Measurements from ENCODE around the gene PAX2. TPM values are rescaled to one million over a fixed set of nuclear protein-coding genes. Genes with fewer than 3 reads are reported as not detected.

Gene PAX2
- total and polyA plus RNA-seq, 2 experiments from 2014 or later, result not detected

- Histone ChIP-seq H3K36me3 (ENCODE audit: low read depth) (no peaks in the 10 kb centered on the region), H3K4me1 (ENCODE audit: insufficient read depth) (no peaks in the 10 kb centered on the region), H2AFZ (no peak overlapping the region), H3K9me2 (ENCODE audit: insufficient read depth) (no peaks in the 10 kb centered on the region), H3K27ac (no peak overlapping the region), H4K20me1 (ENCODE audit: insufficient read depth) (no peaks in the 10 kb centered on the region), H3K79me2 (ENCODE audit: insufficient read depth) (no peaks in the 10 kb centered on the region), H3K4me2 (ENCODE audit: unreplicated experiment) (peak overlapping the region; percentile 76), H3K9me3 (ENCODE audit: low read depth) (no peaks in the 10 kb centered on the region), H3K27me3 (replicated peaks; ENCODE audit: insufficient read depth) (peaks cover 97% of the 10 kb centered on the region), H3F3A (ENCODE audit: insufficient read depth) (no peaks in the 10 kb centered on the region), H3K9ac (no peak overlapping the region), H3K4me3 (no peak overlapping the region)
- 50 to 53% methylated on average over 24 of the region's 24 CpGs for WGBS, 2 experiments (ENCODE audit: low coverage in 1 of 2, low lambda C conversion rate in 2 of 2, missing lambda C conversion rate in 2 of 2)
- TF ChIP-seq EZH2phosphoT487 (IDR thresholded peaks at IDR 0.05; ENCODE audit: insufficient read depth, low read depth) (no peak), EZH2 (IDR thresholded peaks at IDR 0.05; ENCODE audit: insufficient read depth, poor library complexity, severe bottlenecking) (no peak)
- in situ Hi-C loops (cut with MboI), result no loop called here
- DNase-seq, result no peak
These were observed 13.8 kb upstream of the PAX2 start for GRCh38 chr10:100731407-100732240.

- H3K4me2 ChIP-seq (ENCODE audit: unreplicated experiment), result no peak overlapping the region
- no peaks in the 10 kb centered on the region for H3K36me3 ChIP-seq (ENCODE audit: low read depth)
- 83 to 86% methylated on average over 2 of the region's 2 CpGs for WGBS, 2 experiments (ENCODE audit: low coverage in 1 of 2, low lambda C conversion rate in 2 of 2, missing lambda C conversion rate in 2 of 2)
- H3K79me2 ChIP-seq (ENCODE audit: insufficient read depth), result no peaks in the 10 kb centered on the region
- TF ChIP-seq EZH2 (IDR thresholded peaks at IDR 0.05; ENCODE audit: insufficient read depth, poor library complexity, severe bottlenecking) (no peak), EZH2phosphoT487 (IDR thresholded peaks at IDR 0.05; ENCODE audit: insufficient read depth, low read depth) (no peak)
- H3K27me3 ChIP-seq (replicated peaks; ENCODE audit: insufficient read depth), result peaks cover 99% of the 10 kb centered on the region
- no peaks in the 10 kb centered on the region for H4K20me1 ChIP-seq (ENCODE audit: insufficient read depth)
- no peak overlapping the region for H3K4me3 ChIP-seq
- no peaks in the 10 kb centered on the region for H3K9me2 ChIP-seq (ENCODE audit: insufficient read depth)
- no peaks in the 10 kb centered on the region for H3K4me1 ChIP-seq (ENCODE audit: insufficient read depth)
- in situ Hi-C loops (cut with MboI), result no loop called here
- H3K27ac ChIP-seq, result no peak overlapping the region
- H3F3A ChIP-seq (ENCODE audit: insufficient read depth), result no peaks in the 10 kb centered on the region
- no peak overlapping the region for H3K9ac ChIP-seq
- H3K9me3 ChIP-seq (ENCODE audit: low read depth), result no peaks in the 10 kb centered on the region
- no peak for DNase-seq
- no peak overlapping the region for H2AFZ ChIP-seq
These were observed 13.2 kb upstream of the PAX2 start for GRCh38 chr10:100732241-100732596.

- no peak overlapping the region for H3K9ac ChIP-seq
- no peaks in the 10 kb centered on the region for H3K4me1 ChIP-seq (ENCODE audit: insufficient read depth)
- no peak overlapping the region for H3K4me3 ChIP-seq
- no peaks in the 10 kb centered on the region for H3K79me2 ChIP-seq (ENCODE audit: insufficient read depth)
- no peak for DNase-seq
- no peaks in the 10 kb centered on the region for H3F3A ChIP-seq (ENCODE audit: insufficient read depth)
- TF ChIP-seq EZH2 (IDR thresholded peaks at IDR 0.05; ENCODE audit: insufficient read depth, poor library complexity, severe bottlenecking) (no peak), EZH2phosphoT487 (IDR thresholded peaks at IDR 0.05; ENCODE audit: insufficient read depth, low read depth) (no peak)
- no peaks in the 10 kb centered on the region for H3K9me3 ChIP-seq (ENCODE audit: low read depth)
- peaks cover 98% of the 10 kb centered on the region for H3K27me3 ChIP-seq (replicated peaks; ENCODE audit: insufficient read depth)
- in situ Hi-C loops (cut with MboI), result no loop called here
- H3K27ac ChIP-seq, result no peak overlapping the region
- H4K20me1 ChIP-seq (ENCODE audit: insufficient read depth), result no peaks in the 10 kb centered on the region
- H3K36me3 ChIP-seq (ENCODE audit: low read depth), result no peaks in the 10 kb centered on the region
- no peak overlapping the region for H2AFZ ChIP-seq
- no peaks in the 10 kb centered on the region for H3K9me2 ChIP-seq (ENCODE audit: insufficient read depth)
- 65 to 67% methylated on average over 6 of the region's 6 CpGs for WGBS, 2 experiments (ENCODE audit: low coverage in 1 of 2, low lambda C conversion rate in 2 of 2, missing lambda C conversion rate in 2 of 2)
- no peak overlapping the region for H3K4me2 ChIP-seq (ENCODE audit: unreplicated experiment)
These were observed 12.1 kb upstream of the PAX2 start for GRCh38 chr10:100733329-100733728.

- WGBS, 2 experiments (ENCODE audit: low coverage in 1 of 2, low lambda C conversion rate in 2 of 2, missing lambda C conversion rate in 2 of 2), result 76 to 77% methylated on average over 7 of the region's 7 CpGs
- Histone ChIP-seq H3K27me3 (replicated peaks; ENCODE audit: insufficient read depth) (peaks cover 98% of the 10 kb centered on the region), H3K4me2 (ENCODE audit: unreplicated experiment) (no peak overlapping the region), H3K9me3 (ENCODE audit: low read depth) (no peaks in the 10 kb centered on the region), H3K9ac (no peak overlapping the region), H3K79me2 (ENCODE audit: insufficient read depth) (no peaks in the 10 kb centered on the region), H3K4me3 (no peak overlapping the region), H3K9me2 (ENCODE audit: insufficient read depth) (no peaks in the 10 kb centered on the region), H3K27ac (no peak overlapping the region), H3F3A (ENCODE audit: insufficient read depth) (no peaks in the 10 kb centered on the region), H3K36me3 (ENCODE audit: low read depth) (no peaks in the 10 kb centered on the region), H2AFZ (no peak overlapping the region), H4K20me1 (ENCODE audit: insufficient read depth) (no peaks in the 10 kb centered on the region), H3K4me1 (ENCODE audit: insufficient read depth) (no peaks in the 10 kb centered on the region)
- in situ Hi-C loops (cut with MboI), result no loop called here
- no peak for TF ChIP-seq EZH2 (IDR thresholded peaks at IDR 0.05; ENCODE audit: insufficient read depth, poor library complexity, severe bottlenecking)
- no peak for TF ChIP-seq EZH2phosphoT487 (IDR thresholded peaks at IDR 0.05; ENCODE audit: insufficient read depth, low read depth)
- no peak for DNase-seq
These were observed 10.9 kb upstream of the PAX2 start for GRCh38 chr10:100734295-100735086.
